ENCODE data around the gene OSGIN1. TPM values are rescaled to one million over a fixed set of nuclear protein-coding genes. Genes with fewer than 3 reads are reported as not detected.

The OSGIN1 gene
- total RNA-seq, 1 experiment from 2014 or later = 9.8 TPM

- Histone ChIP-seq H3K9me3 (ENCODE audit: low read length) (no peaks in the 10 kb centered on the region), H3K79me2 (ENCODE audit: low read length) (no peaks in the 10 kb centered on the region), H3K9ac (ENCODE audit: low read length) (no peak overlapping the region), H3K27ac (ENCODE audit: low read length) (no peak overlapping the region), H3F3A (ENCODE audit: low read length, unreplicated experiment) (no peaks in the 10 kb centered on the region), H3K4me2 (ENCODE audit: low read length) (no peak overlapping the region), H2AFZ (ENCODE audit: low read length) (no peak overlapping the region), H3K9me2 (replicated peaks; ENCODE audit: low read length) (no peaks in the 10 kb centered on the region), H3K27me3 (ENCODE audit: low read length) (no peaks in the 10 kb centered on the region), H4K20me1 (ENCODE audit: low read length) (no peaks in the 10 kb centered on the region), H3K4me3 (ENCODE audit: low read length) (no peak overlapping the region), H3K4me1 (ENCODE audit: insufficient read depth, low read length) (no peaks in the 10 kb centered on the region; the same call in 1 of the 2 replicates), H3K36me3 (ENCODE audit: low read depth, low read length) (no peaks in the 10 kb centered on the region)
- ChIA-PET CTCF (no interaction called here), POLR2A (ENCODE audit: unreplicated experiment) (no interaction called here)
- ATAC-seq (no peak), DNase-seq (no peak)
- TF ChIP-seq CTCF (conservative IDR thresholded peaks at IDR 0.05; ENCODE audit: low read depth, low read length) (no peak), EZH2 (IDR thresholded peaks at IDR 0.05; ENCODE audit: low read length, unreplicated experiment) (no peak), EZH2phosphoT487 (IDR thresholded peaks at IDR 0.05; ENCODE audit: borderline replicate concordance, low read length) (no peak)
- BruUV-seq (replicated peaks) = no TSS peak
- intact Hi-C loops (cut with micrococcal nuclease) = no loop called here
Observed at GRCh38 chr16:83995754-83996153, 42.7 kb downstream of the OSGIN1 start.

GRCh38 chr16:83996481-83997252 is 43.6 kb downstream of the OSGIN1 start:
- BruUV-seq (replicated peaks) = no TSS peak
- POLR2A ChIA-PET (ENCODE audit: unreplicated experiment) = no interaction called here
- no peaks in the 10 kb centered on the region; the same call in 1 of the 2 replicates for H3K4me1 ChIP-seq (ENCODE audit: insufficient read depth, low read length)
- no peaks in the 10 kb centered on the region for H4K20me1 ChIP-seq (ENCODE audit: low read length)
- no peak for ATAC-seq
- H3K36me3 ChIP-seq (ENCODE audit: low read depth, low read length) = no peaks in the 10 kb centered on the region
- no peak for TF ChIP-seq EZH2phosphoT487 (IDR thresholded peaks at IDR 0.05; ENCODE audit: borderline replicate concordance, low read length)
- no peak for TF ChIP-seq CTCF (conservative IDR thresholded peaks at IDR 0.05; ENCODE audit: low read depth, low read length)
- TF ChIP-seq EZH2 (IDR thresholded peaks at IDR 0.05; ENCODE audit: low read length, unreplicated experiment) = no peak
- H3K9me3 ChIP-seq (ENCODE audit: low read length) = no peaks in the 10 kb centered on the region
- no peak for DNase-seq
- no peak overlapping the region for H3K4me2 ChIP-seq (ENCODE audit: low read length)
- H2AFZ ChIP-seq (ENCODE audit: low read length) = no peak overlapping the region
- no peaks in the 10 kb centered on the region for H3F3A ChIP-seq (ENCODE audit: low read length, unreplicated experiment)
- no peaks in the 10 kb centered on the region for H3K9me2 ChIP-seq (replicated peaks; ENCODE audit: low read length)
- intact Hi-C loops (cut with micrococcal nuclease) = no loop called here
- H3K4me3 ChIP-seq (ENCODE audit: low read length) = no peak overlapping the region
- H3K27ac ChIP-seq (ENCODE audit: low read length) = no peak overlapping the region
- H3K79me2 ChIP-seq (ENCODE audit: low read length) = no peaks in the 10 kb centered on the region
- no peaks in the 10 kb centered on the region for H3K27me3 ChIP-seq (ENCODE audit: low read length)
- CTCF ChIA-PET = no interaction called here
- H3K9ac ChIP-seq (ENCODE audit: low read length) = no peak overlapping the region

- no peak overlapping the region for H2AFZ ChIP-seq (ENCODE audit: low read length)
- no peaks in the 10 kb centered on the region for H3K9me2 ChIP-seq (replicated peaks; ENCODE audit: low read length)
- ATAC-seq (no peak), DNase-seq (no peak)
- H3K4me1 ChIP-seq (ENCODE audit: insufficient read depth, low read length) = no peaks in the 10 kb centered on the region; the same call in 1 of the 2 replicates
- no peak overlapping the region for H3K4me2 ChIP-seq (ENCODE audit: low read length)
- TF ChIP-seq EZH2phosphoT487 (IDR thresholded peaks at IDR 0.05; ENCODE audit: borderline replicate concordance, low read length) (no peak), CTCF (conservative IDR thresholded peaks at IDR 0.05; ENCODE audit: low read depth, low read length) (no peak), EZH2 (IDR thresholded peaks at IDR 0.05; ENCODE audit: low read length, unreplicated experiment) (no peak)
- no peaks in the 10 kb centered on the region for H3K36me3 ChIP-seq (ENCODE audit: low read depth, low read length)
- ChIA-PET POLR2A (ENCODE audit: unreplicated experiment) (no interaction called here), CTCF (no interaction called here)
- no peak overlapping the region for H3K4me3 ChIP-seq (ENCODE audit: low read length)
- no peak overlapping the region for H3K9ac ChIP-seq (ENCODE audit: low read length)
- no TSS peak for BruUV-seq (replicated peaks)
- no peaks in the 10 kb centered on the region for H3K79me2 ChIP-seq (ENCODE audit: low read length)
- intact Hi-C loops (cut with micrococcal nuclease) = no loop called here
- no peaks in the 10 kb centered on the region for H3K27me3 ChIP-seq (ENCODE audit: low read length)
- no peaks in the 10 kb centered on the region for H3F3A ChIP-seq (ENCODE audit: low read length, unreplicated experiment)
- H3K27ac ChIP-seq (ENCODE audit: low read length) = no peak overlapping the region
- H4K20me1 ChIP-seq (ENCODE audit: low read length) = no peaks in the 10 kb centered on the region
- no peaks in the 10 kb centered on the region for H3K9me3 ChIP-seq (ENCODE audit: low read length)
Observed at GRCh38 chr16:83998091-83998490, 45.1 kb downstream of the OSGIN1 start.
